Effector CD4-positive, alpha-beta T cell (primary cell): ENCODE data around the gene SMS.

ENCODE experiments used
- DNase-seq: peaks from one replicate; pipeline ENCODE4 v3.0.0-alpha.2; 2020

Gene SMS

DNA sequence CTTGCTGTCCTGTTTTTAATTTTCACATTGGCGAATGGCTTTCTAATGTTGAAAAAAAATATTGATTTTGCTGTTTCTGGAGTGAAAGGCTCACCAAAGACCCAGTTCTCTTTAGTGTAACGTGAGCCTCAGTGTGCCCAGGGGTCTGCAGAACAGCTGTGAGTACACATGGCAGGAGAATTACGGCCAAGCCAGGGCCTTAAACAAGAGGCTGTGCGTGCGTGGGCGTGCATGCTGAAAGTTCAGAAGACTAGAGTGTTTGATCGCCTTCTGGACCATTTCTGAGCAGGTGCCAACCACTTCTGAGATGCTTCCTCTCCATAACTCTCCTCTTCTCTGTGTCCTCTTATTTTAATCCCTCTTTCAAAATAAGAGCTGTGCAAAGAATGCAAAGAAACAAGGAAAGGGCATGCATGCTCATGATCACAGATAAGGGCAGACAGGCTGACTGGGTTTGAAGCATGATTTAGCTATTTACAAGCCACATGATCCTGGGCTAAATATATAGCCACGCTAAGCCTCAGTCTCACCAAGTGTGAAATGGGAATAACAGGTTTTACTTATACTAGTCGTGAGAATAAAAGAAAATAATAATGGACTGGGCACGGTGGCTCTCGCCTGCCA lies 101.5 kb downstream of the SMS start:
- no peak for DNase-seq

DNA sequence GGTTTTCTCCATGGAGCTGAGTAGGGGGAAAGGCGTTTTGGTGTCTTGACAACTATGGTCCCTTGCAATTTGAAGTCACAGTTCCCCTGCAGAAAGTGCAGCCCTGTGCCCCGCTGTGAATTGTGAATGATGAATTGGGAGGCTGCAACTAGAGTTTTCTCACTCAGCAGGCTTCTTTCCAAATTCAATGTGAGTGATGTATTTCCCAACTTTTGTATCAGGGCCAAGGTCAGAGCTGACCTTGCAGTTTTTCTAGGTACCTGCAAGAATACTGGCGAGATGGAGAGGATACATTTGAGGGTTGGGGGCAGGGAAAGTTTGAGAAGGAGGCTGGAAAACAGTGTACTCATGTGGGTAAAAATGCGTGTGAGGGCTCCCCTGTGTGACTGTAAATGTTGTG lies 103.4 kb downstream of the SMS start:
- DNase-seq, result no peak
